ENCODE measurements around the gene SPOP.

DNA sequence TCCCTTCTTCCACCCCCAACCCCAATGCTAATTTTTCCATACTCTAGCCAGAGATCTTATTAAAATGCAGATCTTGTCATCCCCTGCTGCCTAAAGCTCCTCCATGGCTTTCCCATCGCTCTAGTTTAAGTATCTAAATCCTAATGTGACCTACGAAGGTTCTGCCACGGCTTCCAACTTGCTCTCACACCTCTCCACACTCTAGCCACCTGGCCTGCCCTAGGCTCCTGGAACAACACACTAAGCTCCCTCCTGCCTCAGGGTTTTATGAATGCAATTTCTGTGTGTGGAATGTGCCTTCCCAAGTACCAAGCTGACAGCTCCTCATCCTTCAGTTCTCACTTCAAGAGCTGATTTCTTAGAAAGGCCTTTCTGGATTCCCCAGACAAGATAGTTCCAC, 85.6 kb downstream of the SPOP start:
- TF ChIP-seq, protein P1, sequence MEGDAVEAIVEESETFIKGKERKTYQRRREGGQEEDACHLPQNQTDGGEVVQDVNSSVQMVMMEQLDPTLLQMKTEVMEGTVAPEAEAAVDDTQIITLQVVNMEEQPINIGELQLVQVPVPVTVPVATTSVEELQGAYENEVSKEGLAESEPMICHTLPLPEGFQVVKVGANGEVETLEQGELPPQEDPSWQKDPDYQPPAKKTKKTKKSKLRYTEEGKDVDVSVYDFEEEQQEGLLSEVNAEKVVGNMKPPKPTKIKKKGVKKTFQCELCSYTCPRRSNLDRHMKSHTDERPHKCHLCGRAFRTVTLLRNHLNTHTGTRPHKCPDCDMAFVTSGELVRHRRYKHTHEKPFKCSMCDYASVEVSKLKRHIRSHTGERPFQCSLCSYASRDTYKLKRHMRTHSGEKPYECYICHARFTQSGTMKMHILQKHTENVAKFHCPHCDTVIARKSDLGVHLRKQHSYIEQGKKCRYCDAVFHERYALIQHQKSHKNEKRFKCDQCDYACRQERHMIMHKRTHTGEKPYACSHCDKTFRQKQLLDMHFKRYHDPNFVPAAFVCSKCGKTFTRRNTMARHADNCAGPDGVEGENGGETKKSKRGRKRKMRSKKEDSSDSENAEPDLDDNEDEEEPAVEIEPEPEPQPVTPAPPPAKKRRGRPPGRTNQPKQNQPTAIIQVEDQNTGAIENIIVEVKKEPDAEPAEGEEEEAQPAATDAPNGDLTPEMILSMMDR (conservative IDR thresholded peaks at IDR 0.05; ENCODE audit: low read depth, low read length): no peak
- TF ChIP-seq RFX5 (IDR thresholded peaks at IDR 0.05; ENCODE audit: low read depth, low read length): no peak
- no peak for TF ChIP-seq MXI1 (IDR thresholded peaks at IDR 0.05; ENCODE audit: borderline replicate concordance, low read depth, low read length)
- TF ChIP-seq POLR2A (IDR thresholded peaks at IDR 0.05; ENCODE audit: low read depth, low read length): no peak
- TF ChIP-seq CEBPB (IDR thresholded peaks at IDR 0.05; ENCODE audit: low read depth, low read length): no peak
- TF ChIP-seq NFE2L2 (IDR thresholded peaks at IDR 0.05; ENCODE audit: low read depth, low read length): no peak
